Measurements from ENCODE around the gene EGFR.

EGFR gene

GRCh38 chr7:55148571-55148970 lies 129.8 kb downstream of the EGFR start:
- H3K4me1 Mint-ChIP-seq (ENCODE audit: low read depth), result no peaks in the 10 kb centered on the region
- no peak overlapping the region for H3K27ac Mint-ChIP-seq
- no peaks in the 10 kb centered on the region for H3K36me3 Mint-ChIP-seq
- H3K4me3 Mint-ChIP-seq, result no peak overlapping the region
- peaks cover 10% of the 10 kb centered on the region for H3K27me3 Mint-ChIP-seq
- H3K9me3 Mint-ChIP-seq (ENCODE audit: low read depth), result peaks cover 6% of the 10 kb centered on the region

GRCh38 chr7:55149001-55149400 lies 130.2 kb downstream of the EGFR start:
- peaks cover 6% of the 10 kb centered on the region for H3K9me3 Mint-ChIP-seq (ENCODE audit: low read depth)
- H3K36me3 Mint-ChIP-seq, result no peaks in the 10 kb centered on the region
- no peak overlapping the region for H3K4me3 Mint-ChIP-seq
- H3K27me3 Mint-ChIP-seq, result peaks cover 10% of the 10 kb centered on the region
- no peak overlapping the region for H3K27ac Mint-ChIP-seq
- no peaks in the 10 kb centered on the region for H3K4me1 Mint-ChIP-seq (ENCODE audit: low read depth)

- Mint-ChIP-seq H3K27me3 (peaks cover 10% of the 10 kb centered on the region), H3K4me3 (no peak overlapping the region), H3K4me1 (ENCODE audit: low read depth) (no peaks in the 10 kb centered on the region), H3K36me3 (no peaks in the 10 kb centered on the region), H3K27ac (no peak overlapping the region), H3K9me3 (ENCODE audit: low read depth) (peaks cover 6% of the 10 kb centered on the region)
Observed at GRCh38 chr7:55150166-55150565, 131.3 kb downstream of the EGFR start.

GRCh38 chr7:55150709-55151451 lies 132.1 kb downstream of the EGFR start:
- Mint-ChIP-seq H3K9me3 (ENCODE audit: low read depth) (peaks cover 6% of the 10 kb centered on the region), H3K27ac (no peak overlapping the region), H3K4me1 (ENCODE audit: low read depth) (no peaks in the 10 kb centered on the region), H3K27me3 (peaks cover 8% of the 10 kb centered on the region), H3K4me3 (no peak overlapping the region), H3K36me3 (no peaks in the 10 kb centered on the region)

GRCh38 chr7:55152516-55152915 lies 133.7 kb downstream of the EGFR start:
- peaks cover 6% of the 10 kb centered on the region for H3K27me3 Mint-ChIP-seq
- peaks cover 6% of the 10 kb centered on the region for H3K9me3 Mint-ChIP-seq (ENCODE audit: low read depth)
- H3K36me3 Mint-ChIP-seq, result no peaks in the 10 kb centered on the region
- no peak overlapping the region for H3K4me3 Mint-ChIP-seq
- H3K27ac Mint-ChIP-seq, result no peak overlapping the region
- no peaks in the 10 kb centered on the region for H3K4me1 Mint-ChIP-seq (ENCODE audit: low read depth)

GRCh38 chr7:55154096-55154495 lies 135.3 kb downstream of the EGFR start:
- H3K27me3 Mint-ChIP-seq, result peaks cover 6% of the 10 kb centered on the region
- no peaks in the 10 kb centered on the region for H3K36me3 Mint-ChIP-seq
- no peak overlapping the region for H3K27ac Mint-ChIP-seq
- H3K4me3 Mint-ChIP-seq, result no peak overlapping the region
- H3K4me1 Mint-ChIP-seq (ENCODE audit: low read depth), result no peaks in the 10 kb centered on the region
- H3K9me3 Mint-ChIP-seq (ENCODE audit: low read depth), result no peaks in the 10 kb centered on the region

- H3K36me3 Mint-ChIP-seq, result no peaks in the 10 kb centered on the region
- no peak overlapping the region for H3K4me3 Mint-ChIP-seq
- H3K4me1 Mint-ChIP-seq (ENCODE audit: low read depth), result no peaks in the 10 kb centered on the region
- peaks cover 6% of the 10 kb centered on the region for H3K27me3 Mint-ChIP-seq
- no peaks in the 10 kb centered on the region for H3K9me3 Mint-ChIP-seq (ENCODE audit: low read depth)
- no peak overlapping the region for H3K27ac Mint-ChIP-seq
Observed at GRCh38 chr7:55155351-55156117, 136.7 kb downstream of the EGFR start.

- no peaks in the 10 kb centered on the region for H3K9me3 Mint-ChIP-seq (ENCODE audit: low read depth)
- H3K4me1 Mint-ChIP-seq (ENCODE audit: low read depth), result no peaks in the 10 kb centered on the region
- no peak overlapping the region for H3K27ac Mint-ChIP-seq
- no peak overlapping the region for H3K4me3 Mint-ChIP-seq
- H3K27me3 Mint-ChIP-seq, result peaks cover 7% of the 10 kb centered on the region
- no peaks in the 10 kb centered on the region for H3K36me3 Mint-ChIP-seq
Observed at GRCh38 chr7:55156919-55157763, 138.3 kb downstream of the EGFR start.

- no peak overlapping the region for H3K27ac Mint-ChIP-seq
- H3K4me1 Mint-ChIP-seq (ENCODE audit: low read depth), result no peaks in the 10 kb centered on the region
- no peaks in the 10 kb centered on the region for H3K9me3 Mint-ChIP-seq (ENCODE audit: low read depth)
- peaks cover 7% of the 10 kb centered on the region for H3K27me3 Mint-ChIP-seq
- no peaks in the 10 kb centered on the region for H3K36me3 Mint-ChIP-seq
- H3K4me3 Mint-ChIP-seq, result no peak overlapping the region
Observed at GRCh38 chr7:55157764-55158105, 138.9 kb downstream of the EGFR start.

- Mint-ChIP-seq H3K27me3 (peaks cover 7% of the 10 kb centered on the region), H3K4me3 (no peak overlapping the region), H3K9me3 (ENCODE audit: low read depth) (no peaks in the 10 kb centered on the region), H3K27ac (no peak overlapping the region), H3K4me1 (ENCODE audit: low read depth) (no peaks in the 10 kb centered on the region), H3K36me3 (no peaks in the 10 kb centered on the region)
Observed at GRCh38 chr7:55158541-55159382, 139.9 kb downstream of the EGFR start.

GRCh38 chr7:55160539-55160938 lies 141.7 kb downstream of the EGFR start:
- no peak overlapping the region for H3K27ac Mint-ChIP-seq

GRCh38 chr7:55161154-55161687 lies 142.4 kb downstream of the EGFR start:
- peaks cover 1% of the 10 kb centered on the region for H3K9me3 Mint-ChIP-seq (ENCODE audit: low read depth)
- no peaks in the 10 kb centered on the region for H3K36me3 Mint-ChIP-seq
- no peak overlapping the region for H3K27ac Mint-ChIP-seq
- no peak overlapping the region for H3K4me3 Mint-ChIP-seq
- H3K4me1 Mint-ChIP-seq (ENCODE audit: low read depth), result no peaks in the 10 kb centered on the region
- H3K27me3 Mint-ChIP-seq, result peaks cover 7% of the 10 kb centered on the region

More at GRCh38 chr7:55160539-55160938, 141.7 kb downstream of the EGFR start:
- Mint-ChIP-seq H3K9me3 (ENCODE audit: low read depth) (no peaks in the 10 kb centered on the region), H3K4me1 (ENCODE audit: low read depth) (no peaks in the 10 kb centered on the region), H3K36me3 (no peaks in the 10 kb centered on the region), H3K4me3 (no peak overlapping the region), H3K27me3 (peaks cover 7% of the 10 kb centered on the region)

GRCh38 chr7:55162476-55162875 lies 143.7 kb downstream of the EGFR start:
- H3K4me1 Mint-ChIP-seq (ENCODE audit: low read depth), result no peaks in the 10 kb centered on the region
- H3K9me3 Mint-ChIP-seq (ENCODE audit: low read depth), result peaks cover 6% of the 10 kb centered on the region
- no peak overlapping the region for H3K27ac Mint-ChIP-seq
- peaks cover 4% of the 10 kb centered on the region for H3K27me3 Mint-ChIP-seq
- H3K4me3 Mint-ChIP-seq, result no peak overlapping the region
- no peaks in the 10 kb centered on the region for H3K36me3 Mint-ChIP-seq

GRCh38 chr7:55163733-55164132 lies 144.9 kb downstream of the EGFR start:
- Mint-ChIP-seq H3K27ac (no peak overlapping the region), H3K4me1 (ENCODE audit: low read depth) (no peaks in the 10 kb centered on the region), H3K27me3 (peaks cover 2% of the 10 kb centered on the region), H3K36me3 (no peaks in the 10 kb centered on the region), H3K4me3 (no peak overlapping the region), H3K9me3 (ENCODE audit: low read depth) (peaks cover 8% of the 10 kb centered on the region)
